Progenitor cell of endocrine pancreas (in vitro differentiated cells): ENCODE results near the gene HOXB8. TPM values are rescaled to one million over a fixed set of nuclear protein-coding genes. Genes with fewer than 3 reads are reported as not detected.
A peak's percentile ranks its signal among the peaks of the same experiment; 100 is the strongest.

Experiments
- DNase-seq: peaks from one replicate; pipeline ENCODE4 v3.0.0; 2021; ENCODE audit warnings: low spot score; ENCODE audit not compliant: unreplicated experiment
- H3K27ac Mint-ChIP-seq: 2 replicates; pipeline ENCODE4 v1.8.0; 2021; ENCODE audit warnings: mild to moderate bottlenecking, moderate library complexity, mixed read lengths
- H3K27me3 Mint-ChIP-seq: 2 replicates; pipeline ENCODE4 v1.8.0; 2021; ENCODE audit warnings: mixed read lengths
- H3K36me3 Mint-ChIP-seq: 2 replicates; pipeline ENCODE4 v1.8.0; 2022; ENCODE audit warnings: mixed read lengths; ENCODE audit not compliant: insufficient read depth
- H3K4me1 Mint-ChIP-seq: 2 replicates; pipeline ENCODE4 v1.8.0; 2021; ENCODE audit warnings: low read depth, mixed read lengths
- H3K4me3 Mint-ChIP-seq: 2 replicates; pipeline ENCODE4 v1.8.0; 2021; ENCODE audit warnings: low read depth, mild to moderate bottlenecking, moderate library complexity, mixed read lengths
- H3K9me3 Mint-ChIP-seq: 2 replicates; pipeline ENCODE4 v1.8.0; 2021; ENCODE audit warnings: low read depth, mixed read lengths
- CTCF ChIP-seq: fragments of 200-600 bp; sonication (generic); IDR thresholded peaks from one replicate; pipeline ENCODE4 v1.5.0; 2021; ENCODE audit warnings: antibody characterized with exemption, mild to moderate bottlenecking; ENCODE audit not compliant: unreplicated experiment
- total RNA-seq: library from RNA; stranded (reverse); gene quantifications from 2 replicates; pipeline ENCODE4 v1.2.1, GENCODE V29; 2021

HOXB8 gene
- total RNA-seq, 1 donor from 2014 or later: 1.1 TPM

GRCh38 chr17:48617471-48618255 lies 2.6 kb upstream of the HOXB8 start:
- Mint-ChIP-seq H3K9me3 (no peaks in the 10 kb centered on the region), H3K4me3 (no peak overlapping the region), H3K27me3 (peaks cover 98% of the 10 kb centered on the region), H3K27ac (peak overlapping the region; percentile 5), H3K4me1 (peaks cover 4% of the 10 kb centered on the region), H3K36me3 (no peaks in the 10 kb centered on the region)
- no peak for TF ChIP-seq CTCF
- DNase-seq: no peak

- Mint-ChIP-seq H3K27me3 (peaks cover 96% of the 10 kb centered on the region), H3K4me3 (no peak overlapping the region), H3K36me3 (no peaks in the 10 kb centered on the region), H3K27ac (peak overlapping the region; percentile 5), H3K9me3 (no peaks in the 10 kb centered on the region), H3K4me1 (peaks cover 8% of the 10 kb centered on the region)
- TF ChIP-seq CTCF: no peak
- DNase-seq: no peak
Observed at GRCh38 chr17:48616717-48617470, 1.8 kb upstream of the HOXB8 start.

- H3K27me3 Mint-ChIP-seq: peaks cover 96% of the 10 kb centered on the region
- no peak for TF ChIP-seq CTCF
- H3K27ac Mint-ChIP-seq: no peak overlapping the region
- H3K36me3 Mint-ChIP-seq: no peaks in the 10 kb centered on the region
- no peak overlapping the region for H3K4me3 Mint-ChIP-seq
- peaks cover 10% of the 10 kb centered on the region for H3K4me1 Mint-ChIP-seq
- DNase-seq: no peak
- no peaks in the 10 kb centered on the region for H3K9me3 Mint-ChIP-seq
Observed at GRCh38 chr17:48615963-48616716, 1.0 kb upstream of the HOXB8 start.

GRCh38 chr17:48613862-48614694 lies 1.0 kb downstream of the HOXB8 start:
- no peak for TF ChIP-seq CTCF
- Mint-ChIP-seq H3K27ac (no peak overlapping the region), H3K4me1 (peaks cover 11% of the 10 kb centered on the region), H3K9me3 (no peaks in the 10 kb centered on the region), H3K4me3 (peak overlapping the region; percentile 19), H3K36me3 (no peaks in the 10 kb centered on the region), H3K27me3 (peaks cover 92% of the 10 kb centered on the region)
- DNase-seq: no peak
